Suprapubic skin (tissue), 4 donors: ENCODE results near the gene DDX4. TPM values are rescaled to one million over a fixed set of nuclear protein-coding genes. Genes with fewer than 3 reads are reported as not detected.
"Not testable (repeated sequence)": the region's sequence is repeated elsewhere in the genome, so short reads cannot be mapped to it uniquely, and the experiment has no call there.

Experiments used
- DNase-seq, 2 donors: peaks; one replicate each; pipeline ENCODE4 v3.0.0-alpha.2; 2019; ENCODE audit warnings: low spot score in 2 of 2
- H3K27ac ChIP-seq: fragments of 200-600 bp; sonication (generic); one replicate; pipeline ENCODE4 v1.5.1; 2019
- H3K27me3 ChIP-seq: fragments of 200-600 bp; sonication (generic); one replicate; pipeline ENCODE4 v1.5.1; 2019
- H3K36me3 ChIP-seq: fragments of 200-600 bp; sonication (generic); one replicate; pipeline ENCODE4 v1.5.1; 2019
- H3K4me1 ChIP-seq: fragments of 200-600 bp; sonication (generic); one replicate; pipeline ENCODE4 v1.5.1; 2019
- H3K4me3 ChIP-seq: fragments of 200-600 bp; sonication (generic); one replicate; pipeline ENCODE4 v1.5.1; 2019; ENCODE audit warnings: mild to moderate bottlenecking
- H3K9me3 ChIP-seq: fragments of 200-600 bp; sonication (generic); one replicate; pipeline ENCODE4 v1.5.1; 2019
- CTCF ChIP-seq, 2 donors: fragments of 200-600 bp in 1 of 2; fragments of 450-650 bp in 1 of 2; sonication (generic) in 1 of 2; IDR thresholded peaks; one replicate each; pipeline ENCODE4 v1.5.1; 2016 to 2019; ENCODE audit warnings: antibody characterized with exemption in 2 of 2, mild to moderate bottlenecking in 1 of 2, moderate library complexity in 1 of 2
- EP300 ChIP-seq: sonication (generic); formaldehyde crosslinking; IDR thresholded peaks from one replicate; pipeline ENCODE4 v1.6.1; 2017; ENCODE audit warnings: antibody characterized with exemption
- POLR2A ChIP-seq, 2 donors: fragments of 450-650 bp; IDR thresholded peaks; one replicate each; pipeline ENCODE4 v1.6.1; 2017; ENCODE audit warnings: antibody characterized with exemption in 2 of 2, mild to moderate bottlenecking in 2 of 2, moderate library complexity in 2 of 2
- POLR2AphosphoS5 ChIP-seq, 3 donors: sonication (generic); formaldehyde crosslinking; IDR thresholded peaks; one replicate each; pipeline ENCODE4 v1.6.1; 2017; ENCODE audit warnings: antibody characterized with exemption in 3 of 3
- WGBS: methylation state at CpG from one replicate; pipeline ENCODE4 v1.1.5; 2018; 5-methylcytosine and 5-hydroxymethylcytosine counted together
- total RNA-seq, 4 donors: library from RNA; depleted of rRNA; stranded (reverse); fragments of >200 nt; gene quantifications; one replicate each; pipeline ENCODE4 v1.1.0, GENCODE V29; 2016

DDX4 gene
- total RNA-seq, 4 donors from 2014 or later, result not detected

- no peaks in the 10 kb centered on the region for H3K9me3 ChIP-seq
- no peak overlapping the region for H3K27ac ChIP-seq
- no peak for DNase-seq
- TF ChIP-seq EP300, result no peak
- no peak for TF ChIP-seq CTCF (IDR thresholded peaks at IDR 0.05)
- TF ChIP-seq POLR2A (IDR thresholded peaks at IDR 0.05), result no peak
- no peak for TF ChIP-seq POLR2AphosphoS5 (IDR thresholded peaks at IDR 0.05)
- H3K4me1 ChIP-seq, result peaks cover 13% of the 10 kb centered on the region
- H3K27me3 ChIP-seq, result no peaks in the 10 kb centered on the region
- WGBS, result 81% methylated on average over 6 of the region's 6 CpGs
- no peaks in the 10 kb centered on the region for H3K36me3 ChIP-seq
- no peak overlapping the region for H3K4me3 ChIP-seq
Observed at GRCh38 chr5:55714749-55715148, 23.1 kb upstream of the DDX4 start.

GRCh38 chr5:55715519-55716078 lies 22.3 kb upstream of the DDX4 start:
- 91% methylated on average over 6 of the region's 6 CpGs for WGBS
- Histone ChIP-seq H3K36me3 (no peaks in the 10 kb centered on the region), H3K27me3 (no peaks in the 10 kb centered on the region), H3K27ac (no peak overlapping the region), H3K4me1 (peaks cover 13% of the 10 kb centered on the region), H3K4me3 (no peak overlapping the region), H3K9me3 (no peaks in the 10 kb centered on the region)
- no peak for DNase-seq
- no peak for TF ChIP-seq EP300
- TF ChIP-seq CTCF (IDR thresholded peaks at IDR 0.05), result no peak

GRCh38 chr5:55719026-55719425 lies 18.8 kb upstream of the DDX4 start:
- 96% methylated on average over 2 of the region's 2 CpGs for WGBS
- H3K27ac ChIP-seq, H3K27me3 ChIP-seq, H3K36me3 ChIP-seq, H3K4me1 ChIP-seq, H3K4me3 ChIP-seq, DNase-seq, H3K9me3 ChIP-seq: not testable (repeated sequence)

GRCh38 chr5:55720188-55720703 lies 17.6 kb upstream of the DDX4 start:
- Histone ChIP-seq H3K36me3 (no peaks in the 10 kb centered on the region), H3K4me3 (no peak overlapping the region), H3K4me1 (no peaks in the 10 kb centered on the region), H3K9me3 (no peaks in the 10 kb centered on the region), H3K27me3 (no peaks in the 10 kb centered on the region), H3K27ac (no peak overlapping the region)
- DNase-seq, result no peak
- WGBS, result 84% methylated on average over 3 of the region's 3 CpGs
- TF ChIP-seq POLR2A (IDR thresholded peaks at IDR 0.05) (no peak), CTCF (IDR thresholded peaks at IDR 0.05) (no peak), POLR2AphosphoS5 (IDR thresholded peaks at IDR 0.05) (no peak), EP300 (no peak)

GRCh38 chr5:55724281-55724680 lies 13.6 kb upstream of the DDX4 start:
- no peaks in the 10 kb centered on the region for H3K9me3 ChIP-seq
- 88% methylated on average over 4 of the region's 4 CpGs for WGBS
- DNase-seq, result no peak
- no peaks in the 10 kb centered on the region for H3K4me1 ChIP-seq
- no peaks in the 10 kb centered on the region for H3K27me3 ChIP-seq
- H3K4me3 ChIP-seq, result no peak overlapping the region
- no peak overlapping the region for H3K27ac ChIP-seq
- no peaks in the 10 kb centered on the region for H3K36me3 ChIP-seq
- TF ChIP-seq POLR2A (IDR thresholded peaks at IDR 0.05) (no peak), EP300 (no peak), CTCF (IDR thresholded peaks at IDR 0.05) (no peak), POLR2AphosphoS5 (IDR thresholded peaks at IDR 0.05) (no peak)

GRCh38 chr5:55731848-55732247 lies 6.0 kb upstream of the DDX4 start:
- Histone ChIP-seq H3K36me3 (no peaks in the 10 kb centered on the region), H3K4me1 (no peaks in the 10 kb centered on the region), H3K4me3 (no peak overlapping the region), H3K27me3 (no peaks in the 10 kb centered on the region), H3K27ac (no peak overlapping the region), H3K9me3 (no peaks in the 10 kb centered on the region)
- TF ChIP-seq EP300, result no peak
- no peak for TF ChIP-seq POLR2AphosphoS5 (IDR thresholded peaks at IDR 0.05)
- TF ChIP-seq CTCF (IDR thresholded peaks at IDR 0.05), result no peak
- no peak for TF ChIP-seq POLR2A (IDR thresholded peaks at IDR 0.05)
- WGBS, result 71% methylated on average over 3 of the region's 3 CpGs
- no peak for DNase-seq
